IMR-90 (cell line): ENCODE measurements around the gene RBBP7. TPM values are rescaled to one million over a fixed set of nuclear protein-coding genes. Genes with fewer than 3 reads are reported as not detected.

Source experiments
- ATAC-seq: fragments of 200-7000 bp; cut with Tn5 transposase; 2 replicates; pipeline ENCODE4 v1.9.1; 2020; ENCODE audit warnings: low read depth, mild to moderate bottlenecking, moderate library complexity
- BruUV-seq: library from RNA; stranded (reverse); fragments of 400-500 nt; replicated peaks from 2 replicates; lab custom pipeline; 2021; lab: Mats Ljungman, UMichigan
- CTCF ChIA-PET: fragments of 300-600 bp; formaldehyde crosslinking; extraction: SDS; loops from one replicate; lab custom pipeline; 2021; ENCODE audit warnings: antibody characterized with exemption; lab: Yijun Ruan, JAX
- POLR2A ChIA-PET: fragments of 300-600 bp; sonication (Branson Sonifier 250); formaldehyde crosslinking; loops from one replicate; lab custom pipeline; 2022; ENCODE audit warnings: antibody characterized with exemption; ENCODE audit not compliant: unreplicated experiment; lab: Charles Lee
- DNase-seq: peaks from one replicate; pipeline ENCODE4 v3.0.0; 2013
- H2AFZ ChIP-seq: replicated peaks from 2 replicates; pipeline ENCODE3; 2013; ENCODE audit warnings: low read length, mild to moderate bottlenecking; ENCODE audit not compliant: poor library complexity
- H2AK5ac ChIP-seq: 2 replicates; pipeline ENCODE4 v1.6.1; 2013; ENCODE audit warnings: low read depth, low read length, inconsistent platforms
- H2AK9ac ChIP-seq: replicated peaks from 2 replicates; pipeline ENCODE3; 2013; ENCODE audit warnings: mild to moderate bottlenecking, low read depth, low read length, moderate library complexity; ENCODE audit not compliant: poor library complexity
- H2BK120ac ChIP-seq: 2 replicates; pipeline ENCODE4 v1.6.1; 2013; ENCODE audit warnings: low read depth, low read length, inconsistent platforms
- H2BK15ac ChIP-seq: 3 replicates; pipeline ENCODE4 v1.6.1; 2013; ENCODE audit warnings: low read depth, low read length, inconsistent platforms
- H2BK20ac ChIP-seq: 2 replicates; pipeline ENCODE4 v1.6.1; 2013; ENCODE audit warnings: low read depth, mild to moderate bottlenecking, inconsistent platforms, low read length, moderate library complexity
- H2BK5ac ChIP-seq: 2 replicates; pipeline ENCODE4 v1.6.1; 2013; ENCODE audit warnings: mild to moderate bottlenecking, low read depth, low read length, inconsistent platforms; ENCODE audit not compliant: poor library complexity, severe bottlenecking
- H3K14ac ChIP-seq: replicated peaks from 2 replicates; pipeline ENCODE4 v1.6.1; 2013; ENCODE audit warnings: low read depth, low read length, inconsistent platforms
- H3K18ac ChIP-seq: 2 replicates; pipeline ENCODE4 v1.6.1; 2013; ENCODE audit warnings: low read depth, low read length, control low read depth
- H3K23ac ChIP-seq: 2 replicates; pipeline ENCODE4 v1.6.1; 2013; ENCODE audit warnings: low read depth, low read length, inconsistent platforms
- H3K27ac ChIP-seq: 2 replicates; pipeline ENCODE4 v1.5.1; 2013; ENCODE audit warnings: mild to moderate bottlenecking, control low read depth, low read length; ENCODE audit not compliant: insufficient read depth
- H3K27me3 ChIP-seq: 2 replicates; pipeline ENCODE4 v1.6.1; 2013; ENCODE audit warnings: low read length; ENCODE audit not compliant: control insufficient read depth, insufficient read depth
- H3K36me3 ChIP-seq: 2 replicates; pipeline ENCODE4 v1.6.1; 2013; ENCODE audit warnings: low read length, mixed read lengths; ENCODE audit not compliant: control insufficient read depth, insufficient read depth
- H3K4ac ChIP-seq: 2 replicates; pipeline ENCODE4 v1.6.1; 2013; ENCODE audit warnings: low read depth, low read length, inconsistent platforms
- H3K4me1 ChIP-seq: 2 replicates; pipeline ENCODE4 v1.6.1; 2013; ENCODE audit warnings: low read length, mixed read lengths; ENCODE audit not compliant: control insufficient read depth, insufficient read depth
- H3K4me2 ChIP-seq: 2 replicates; pipeline ENCODE4 v1.6.1; 2013; ENCODE audit warnings: low read depth, mild to moderate bottlenecking, control low read depth, low read length, moderate library complexity
- H3K4me3 ChIP-seq: 2 replicates; pipeline ENCODE4 v1.5.1; 2013; ENCODE audit warnings: low read depth, mild to moderate bottlenecking, control low read depth, low read length, moderate library complexity; ENCODE audit not compliant: insufficient read depth
- H3K56ac ChIP-seq: 2 replicates; pipeline ENCODE4 v1.6.1; 2013; ENCODE audit warnings: low read length, inconsistent platforms; ENCODE audit not compliant: insufficient read depth; ENCODE audit errors: extremely low read depth
- H3K79me1 ChIP-seq, 2 experiments: 2 replicates each; pipeline ENCODE4 v1.6.1; 2013; ENCODE audit warnings: low read length in 2 of 2, inconsistent platforms in 1 of 2, low read depth in 1 of 2
- H3K9ac ChIP-seq: 2 replicates; pipeline ENCODE4 v1.6.1; 2013; ENCODE audit warnings: low read depth, low read length, control low read depth
- H3K9me1 ChIP-seq: 2 replicates; pipeline ENCODE4 v1.6.1; 2013; ENCODE audit warnings: low read length, inconsistent platforms; ENCODE audit not compliant: insufficient read depth
- H3K9me3 ChIP-seq: 2 replicates; pipeline ENCODE4 v1.6.1; 2013; ENCODE audit warnings: low read length; ENCODE audit not compliant: control insufficient read depth, insufficient read depth
- H4K20me1 ChIP-seq: 2 replicates; pipeline ENCODE4 v1.6.1; 2013; ENCODE audit warnings: low read length, inconsistent platforms; ENCODE audit not compliant: insufficient read depth
- H4K5ac ChIP-seq: 2 replicates; pipeline ENCODE4 v1.6.1; 2013; ENCODE audit warnings: mild to moderate bottlenecking, low read depth, low read length, control low read depth
- H4K8ac ChIP-seq, 2 experiments: 2 replicates each; pipeline ENCODE4 v1.6.1; 2013; ENCODE audit warnings: low read depth in 2 of 2, low read length in 2 of 2, control low read depth in 1 of 2, inconsistent platforms in 1 of 2
- H4K91ac ChIP-seq: 2 replicates; pipeline ENCODE4 v1.6.1; 2013; ENCODE audit warnings: low read depth, low read length, inconsistent platforms; ENCODE audit not compliant: insufficient read depth
- BHLHE40 ChIP-seq: fragments of 150-350 bp; IDR thresholded peaks from 2 replicates; pipeline ENCODE4 v1.6.1; 2016; ENCODE audit warnings: mild to moderate bottlenecking, low read depth, low read length
- CEBPB ChIP-seq: IDR thresholded peaks from 2 replicates; pipeline ENCODE4 v1.6.1; 2012; ENCODE audit warnings: low read depth, low read length, improper control_type of control experiment
- FOS ChIP-seq: fragments of 150-350 bp; IDR thresholded peaks from 2 replicates; pipeline ENCODE4 v1.6.1; 2016; ENCODE audit warnings: low read depth, low read length
- MAFK ChIP-seq: IDR thresholded peaks from 2 replicates; pipeline ENCODE4 v1.6.1; 2012; ENCODE audit warnings: low read depth, low read length, improper control_type of control experiment
- MAZ ChIP-seq: IDR thresholded peaks from 2 replicates; pipeline ENCODE4 v1.6.1; 2012; ENCODE audit warnings: low read depth, mild to moderate bottlenecking, low read length, improper control_type of control experiment, moderate library complexity, borderline replicate concordance
- MXI1 ChIP-seq: IDR thresholded peaks from 2 replicates; pipeline ENCODE4 v1.6.1; 2012; ENCODE audit warnings: low read depth, mild to moderate bottlenecking, low read length, moderate library complexity, borderline replicate concordance
- NFE2L2 ChIP-seq: fragments of 150-350 bp; IDR thresholded peaks from 2 replicates; pipeline ENCODE4 v1.6.1; 2016; ENCODE audit warnings: low read depth, mild to moderate bottlenecking, low read length
- POLR2A ChIP-seq: IDR thresholded peaks from 2 replicates; pipeline ENCODE4 v1.6.1; 2012; ENCODE audit warnings: mild to moderate bottlenecking, low read depth, low read length
- RAD21 ChIP-seq: IDR thresholded peaks from 2 replicates; pipeline ENCODE4 v1.6.1; 2012; ENCODE audit warnings: low read length, improper control_type of control experiment
- RCOR1 ChIP-seq: IDR thresholded peaks from 2 replicates; pipeline ENCODE4 v1.6.1; 2012; ENCODE audit warnings: mild to moderate bottlenecking, low read length, improper control_type of control experiment; ENCODE audit not compliant: insufficient replicate concordance
- SMC3 ChIP-seq: fragments of 150-350 bp; IDR thresholded peaks from 2 replicates; pipeline ENCODE4 v1.6.1; 2016; ENCODE audit warnings: low read depth, mild to moderate bottlenecking, antibody characterized with exemption, low read length, moderate library complexity
- WGBS, 2 experiments: methylation state at CpG; one replicate each; pipeline versions ENCODE4 v1.1.5 to v1.1.7; 2013; ENCODE audit warnings: missing lambda C conversion rate in 2 of 2; ENCODE audit not compliant: insufficient read length in 1 of 2; ENCODE audit errors: extremely low coverage in 2 of 2; 5-methylcytosine and 5-hydroxymethylcytosine counted together
- dilution Hi-C: fragments of 300-500 bp; cut with HindIII; formaldehyde crosslinking; loops from one replicate; pipeline ENCODE4 v1.14.3; 2018; ENCODE audit warnings: low sequenced_read_pairs; ENCODE audit not compliant: unreplicated experiment
- in situ Hi-C: fragments of 300-500 bp; cut with MboI; formaldehyde crosslinking; loops from 3 replicates; pipeline ENCODE4 v1.14.3; 2019; ENCODE audit warnings: low sequenced_read_pairs, inconsistent platforms, mixed read lengths
- intact Hi-C: fragments of 100-400 bp; cut with micrococcal nuclease; formaldehyde crosslinking; loops from 2 replicates; pipeline ENCODE4 v1.10.0; 2022
- polyA plus RNA-seq, 3 experiments: library from polyadenylated mRNA; depleted of rRNA; stranded (reverse); fragments of >200 nt; gene quantifications; 2 replicates each; pipeline ENCODE4 v1.2.3, GENCODE V29; 2012; ENCODE audit warnings: low replicate concordance in 1 of 3
- total RNA-seq: library from RNA; depleted of rRNA; stranded (reverse); fragments of >200 nt; gene quantifications from 2 replicates; pipeline ENCODE4 v1.2.3, GENCODE V29; 2012
- TF ChIP-seq, protein P1 (sequence below): conservative IDR thresholded peaks from 2 replicates; pipeline ENCODE4 v1.5.1; 2012; ENCODE audit warnings: mild to moderate bottlenecking, low read depth, low read length, improper control_type of control experiment
- TF ChIP-seq, protein P2 (sequence below): fragments of 150-350 bp; IDR thresholded peaks from 2 replicates; pipeline ENCODE4 v1.6.1; 2017; ENCODE audit warnings: mild to moderate bottlenecking, antibody characterized with exemption, low read length, low read depth
- TF ChIP-seq, protein P3 (sequence below): fragments of 150-350 bp; IDR thresholded peaks from 2 replicates; pipeline ENCODE4 v1.6.1; 2016; ENCODE audit warnings: low read depth, mild to moderate bottlenecking, low read length, moderate library complexity, borderline replicate concordance

Gene RBBP7
- total and polyA plus RNA-seq, 2 of the 4 experiments (the other 2 are of a cell fraction) = 147 to 149 TPM

DNA sequence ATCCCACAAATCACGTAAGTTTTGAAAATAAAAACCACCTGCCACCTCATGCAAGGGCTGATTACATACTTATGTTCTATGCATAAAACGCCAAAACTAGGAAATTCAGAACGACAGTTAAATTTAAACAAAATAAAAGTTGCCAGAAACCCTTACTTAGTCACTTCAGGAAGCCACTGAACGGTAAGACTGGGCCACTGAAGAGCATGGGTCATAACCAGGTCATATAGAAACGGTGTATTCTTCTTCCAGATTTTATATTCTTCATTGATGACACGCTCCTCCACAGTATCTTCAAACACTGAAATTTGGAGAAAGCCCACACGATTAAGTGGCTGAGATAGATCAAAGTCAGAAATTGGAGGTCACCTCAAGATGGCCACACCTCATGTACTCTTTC is 1.2 kb downstream of the RBBP7 start:
- Histone ChIP-seq H4K20me1 (peaks cover 45% of the 10 kb centered on the region), H3K23ac (0 out of 2 replicates have a peak overlapping the region, but pooled peaks have one; percentile 62), H3K56ac (no peak overlapping the region), H2BK15ac (no peak overlapping the region), H3K4ac (0 out of 2 replicates have a peak overlapping the region, but pooled peaks have one; percentile 28), H4K91ac (no peak overlapping the region), H2AK5ac (no peak overlapping the region), H4K8ac (no peak overlapping the region), H3K4me3 (peak overlapping the region; percentile 66), H2AFZ (no peak overlapping the region), H2BK20ac (no peak overlapping the region), H2BK120ac (no peak overlapping the region), H2BK5ac (no peak overlapping the region), H3K4me1 (peaks cover 8% of the 10 kb centered on the region), H3K27ac (no peak overlapping the region), H3K79me1 (peaks cover 3 to 18% of the 10 kb centered on the region in 2 experiments; a peak in 2 of 4 replicates), H3K36me3 (no peaks in the 10 kb centered on the region), H3K9me3 (no peaks in the 10 kb centered on the region), H3K9ac (peak overlapping the region; percentile 79; the same call in 1 of the 2 replicates), H3K14ac (peak overlapping the region; percentile 66; the same call in 1 of the 2 replicates), H2AK9ac (no peak overlapping the region), H4K5ac (no peak overlapping the region), H3K9me1 (no peaks in the 10 kb centered on the region; the same call in 1 of the 2 replicates), H3K27me3 (peaks cover 6% of the 10 kb centered on the region; the same call in 1 of the 2 replicates), H3K4me2 (peak overlapping the region; percentile 96), H3K18ac (no peak overlapping the region)
- intact Hi-C loops (loop anchor here (5.0 kb wide), 1 partner anchor 42 kb away; no protein-coding TSS in a partner anchor), in situ Hi-C loops (no loop called here), dilution Hi-C loops (no loop called here)
- CTCF ChIA-PET = no interaction called here
- 20% methylated on average over 1 of the region's 7 CpGs; no CpG with 5 or more reads in 1 of the 2 experiments for WGBS, 2 experiments
- DNase-seq (no peak), ATAC-seq (no peak)
- POLR2A ChIA-PET = no interaction called here
- TF ChIP-seq RAD21 = no peak
- TF ChIP-seq SMC3 = no peak
- TF ChIP-seq RCOR1 = no peak
- TF ChIP-seq, protein P1, sequence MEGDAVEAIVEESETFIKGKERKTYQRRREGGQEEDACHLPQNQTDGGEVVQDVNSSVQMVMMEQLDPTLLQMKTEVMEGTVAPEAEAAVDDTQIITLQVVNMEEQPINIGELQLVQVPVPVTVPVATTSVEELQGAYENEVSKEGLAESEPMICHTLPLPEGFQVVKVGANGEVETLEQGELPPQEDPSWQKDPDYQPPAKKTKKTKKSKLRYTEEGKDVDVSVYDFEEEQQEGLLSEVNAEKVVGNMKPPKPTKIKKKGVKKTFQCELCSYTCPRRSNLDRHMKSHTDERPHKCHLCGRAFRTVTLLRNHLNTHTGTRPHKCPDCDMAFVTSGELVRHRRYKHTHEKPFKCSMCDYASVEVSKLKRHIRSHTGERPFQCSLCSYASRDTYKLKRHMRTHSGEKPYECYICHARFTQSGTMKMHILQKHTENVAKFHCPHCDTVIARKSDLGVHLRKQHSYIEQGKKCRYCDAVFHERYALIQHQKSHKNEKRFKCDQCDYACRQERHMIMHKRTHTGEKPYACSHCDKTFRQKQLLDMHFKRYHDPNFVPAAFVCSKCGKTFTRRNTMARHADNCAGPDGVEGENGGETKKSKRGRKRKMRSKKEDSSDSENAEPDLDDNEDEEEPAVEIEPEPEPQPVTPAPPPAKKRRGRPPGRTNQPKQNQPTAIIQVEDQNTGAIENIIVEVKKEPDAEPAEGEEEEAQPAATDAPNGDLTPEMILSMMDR = no peak
- TF ChIP-seq BHLHE40 = no peak
- no peak for TF ChIP-seq NFE2L2
- TF ChIP-seq POLR2A = no peak
- TF ChIP-seq CEBPB = no peak
- TF ChIP-seq MXI1 = no peak
- TF ChIP-seq, protein P2, sequence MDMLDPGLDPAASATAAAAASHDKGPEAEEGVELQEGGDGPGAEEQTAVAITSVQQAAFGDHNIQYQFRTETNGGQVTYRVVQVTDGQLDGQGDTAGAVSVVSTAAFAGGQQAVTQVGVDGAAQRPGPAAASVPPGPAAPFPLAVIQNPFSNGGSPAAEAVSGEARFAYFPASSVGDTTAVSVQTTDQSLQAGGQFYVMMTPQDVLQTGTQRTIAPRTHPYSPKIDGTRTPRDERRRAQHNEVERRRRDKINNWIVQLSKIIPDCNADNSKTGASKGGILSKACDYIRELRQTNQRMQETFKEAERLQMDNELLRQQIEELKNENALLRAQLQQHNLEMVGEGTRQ = no peak
- no peak for TF ChIP-seq MAFK
- TF ChIP-seq MAZ = no peak
- TF ChIP-seq FOS = no peak
- TF ChIP-seq, protein P3, sequence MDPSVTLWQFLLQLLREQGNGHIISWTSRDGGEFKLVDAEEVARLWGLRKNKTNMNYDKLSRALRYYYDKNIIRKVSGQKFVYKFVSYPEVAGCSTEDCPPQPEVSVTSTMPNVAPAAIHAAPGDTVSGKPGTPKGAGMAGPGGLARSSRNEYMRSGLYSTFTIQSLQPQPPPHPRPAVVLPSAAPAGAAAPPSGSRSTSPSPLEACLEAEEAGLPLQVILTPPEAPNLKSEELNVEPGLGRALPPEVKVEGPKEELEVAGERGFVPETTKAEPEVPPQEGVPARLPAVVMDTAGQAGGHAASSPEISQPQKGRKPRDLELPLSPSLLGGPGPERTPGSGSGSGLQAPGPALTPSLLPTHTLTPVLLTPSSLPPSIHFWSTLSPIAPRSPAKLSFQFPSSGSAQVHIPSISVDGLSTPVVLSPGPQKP = no peak
- no TSS peak for BruUV-seq
